Activated CD4-positive, alpha-beta memory T cell treated with anti-CD3 and anti-CD28 coated beads, Interleukin-2, amount 10 ng/mL, durations not matched to agents 7 days and 5 days (primary cell): Measurements from ENCODE around the gene HMMR. TPM values are rescaled to one million over a fixed set of nuclear protein-coding genes. Genes with fewer than 3 reads are reported as not detected.
A peak's percentile ranks its signal among the peaks of the same experiment; 100 is the strongest.
"Not testable (repeated sequence)": the region's sequence is repeated elsewhere in the genome, so short reads cannot be mapped to it uniquely, and the experiment has no call there.

Experiments
- CTCF ChIA-PET: fragments of 350-600 bp; sonication (Branson Sonifier 250); formaldehyde crosslinking; loops from one replicate; lab custom pipeline; 2021; ENCODE audit warnings: antibody characterized with exemption, inconsistent platforms; lab: Charles Lee
- POLR2A ChIA-PET: fragments of 350-600 bp; sonication (Branson Sonifier 250); formaldehyde crosslinking; loops from one replicate; lab custom pipeline; 2021; ENCODE audit warnings: antibody characterized with exemption; lab: Charles Lee
- DNase-seq: peaks from one replicate; pipeline ENCODE4 v3.0.0-alpha.2; 2020
- H3K27ac Mint-ChIP-seq: one replicate; pipeline ENCODE4 v1.8.0; 2021; ENCODE audit warnings: mild to moderate bottlenecking, mixed read lengths
- H3K27me3 Mint-ChIP-seq: one replicate; pipeline ENCODE4 v1.8.0; 2021; ENCODE audit warnings: mixed read lengths
- H3K36me3 Mint-ChIP-seq: one replicate; pipeline ENCODE4 v1.8.0; 2021; ENCODE audit warnings: low read depth, mixed read lengths
- H3K4me1 Mint-ChIP-seq: one replicate; pipeline ENCODE4 v1.8.0; 2021; ENCODE audit warnings: mixed read lengths
- H3K4me3 Mint-ChIP-seq: one replicate; pipeline ENCODE4 v1.8.0; 2021; ENCODE audit warnings: mild to moderate bottlenecking, mixed read lengths
- H3K9me3 Mint-ChIP-seq: one replicate; pipeline ENCODE4 v1.8.0; 2021; ENCODE audit warnings: mixed read lengths
- total RNA-seq, 2 experiments: library from RNA; stranded (reverse); gene quantifications; one replicate each; pipeline ENCODE4 v1.2.3, GENCODE V29; 2021

The HMMR gene
- total RNA-seq, 2 experiments from 2014 or later = 74.7 to 75.7 TPM

GRCh38 chr5:163444526-163444925, 15.9 kb upstream of the HMMR start:
- no peaks in the 10 kb centered on the region for H3K27me3 Mint-ChIP-seq
- H3K36me3 Mint-ChIP-seq = peaks cover 70% of the 10 kb centered on the region
- H3K9me3 Mint-ChIP-seq = no peaks in the 10 kb centered on the region
- no peak overlapping the region for H3K4me3 Mint-ChIP-seq
- ChIA-PET CTCF (no interaction called here), POLR2A (interaction anchor here (8.7 kb wide), 1 partner anchor 14 kb away, joined by 385 read pairs; the partner anchor contains the start of genes HMMR and NUDCD2)
- DNase-seq = no peak
- H3K4me1 Mint-ChIP-seq = peaks cover 24% of the 10 kb centered on the region
- H3K27ac Mint-ChIP-seq = no peak overlapping the region

- H3K4me3 Mint-ChIP-seq = no peak overlapping the region
Measured at GRCh38 chr5:163445345-163445744, 15.1 kb upstream of the HMMR start.

GRCh38 chr5:163447191-163447590, 13.2 kb upstream of the HMMR start:
- Mint-ChIP-seq H3K27ac (no peak overlapping the region), H3K4me3 (no peak overlapping the region), H3K4me1 (peaks cover 11% of the 10 kb centered on the region), H3K27me3 (no peaks in the 10 kb centered on the region), H3K9me3 (no peaks in the 10 kb centered on the region), H3K36me3 (peaks cover 73% of the 10 kb centered on the region)
- DNase-seq = no peak
- ChIA-PET CTCF (no interaction called here), POLR2A (interaction anchor here (1.0 to 5.3 kb wide), 2 partner anchors 9 to 13 kb away, joined by 3 to 51 read pairs; partner anchors contain the start of genes HMMR and NUDCD2)

More at GRCh38 chr5:163445345-163445744, 15.1 kb upstream of the HMMR start:
- ChIA-PET POLR2A (interaction anchor here (0.7 to 8.7 kb wide), 2 partner anchors 13 to 61 kb away, joined by 3 to 385 read pairs; partner anchors contain the start of genes HMMR and NUDCD2), CTCF (no interaction called here)
- H3K36me3 Mint-ChIP-seq = peaks cover 69% of the 10 kb centered on the region
- no peak for DNase-seq
- no peaks in the 10 kb centered on the region for H3K9me3 Mint-ChIP-seq
- peaks cover 20% of the 10 kb centered on the region for H3K4me1 Mint-ChIP-seq
- H3K27ac Mint-ChIP-seq = no peak overlapping the region
- H3K27me3 Mint-ChIP-seq = no peaks in the 10 kb centered on the region

DNA sequence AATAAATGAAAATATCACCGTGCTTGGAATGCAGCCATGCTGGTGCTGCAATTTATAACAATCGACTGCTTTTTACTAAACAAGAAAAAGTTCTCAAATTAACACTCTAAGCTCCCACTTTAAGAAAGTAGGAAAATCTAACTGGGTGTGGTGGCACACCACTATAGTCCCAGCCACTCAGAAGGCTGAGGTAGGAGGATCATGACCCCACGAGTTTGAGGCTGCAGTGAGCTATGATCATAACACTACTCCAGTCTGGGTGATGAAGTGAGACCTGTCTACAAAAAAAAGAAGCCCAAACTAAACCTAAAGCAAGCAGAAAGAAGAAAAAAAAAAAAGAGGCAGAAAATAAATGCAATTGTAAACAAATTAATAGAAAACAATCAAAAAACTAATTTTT, 12.6 kb upstream of the HMMR start:
- no peak overlapping the region for H3K4me3 Mint-ChIP-seq
- CTCF ChIA-PET = no interaction called here
- H3K27me3 Mint-ChIP-seq = no peaks in the 10 kb centered on the region
- peaks cover 7% of the 10 kb centered on the region for H3K4me1 Mint-ChIP-seq
- POLR2A ChIA-PET = interaction anchor here (3.6 to 5.3 kb wide), 2 partner anchors 7 to 12 kb away, joined by 13 to 51 read pairs; partner anchors contain the start of genes HMMR and NUDCD2
- no peak for DNase-seq
- H3K36me3 Mint-ChIP-seq = peaks cover 67% of the 10 kb centered on the region
- H3K27ac Mint-ChIP-seq = no peak overlapping the region
- no peaks in the 10 kb centered on the region for H3K9me3 Mint-ChIP-seq

DNA sequence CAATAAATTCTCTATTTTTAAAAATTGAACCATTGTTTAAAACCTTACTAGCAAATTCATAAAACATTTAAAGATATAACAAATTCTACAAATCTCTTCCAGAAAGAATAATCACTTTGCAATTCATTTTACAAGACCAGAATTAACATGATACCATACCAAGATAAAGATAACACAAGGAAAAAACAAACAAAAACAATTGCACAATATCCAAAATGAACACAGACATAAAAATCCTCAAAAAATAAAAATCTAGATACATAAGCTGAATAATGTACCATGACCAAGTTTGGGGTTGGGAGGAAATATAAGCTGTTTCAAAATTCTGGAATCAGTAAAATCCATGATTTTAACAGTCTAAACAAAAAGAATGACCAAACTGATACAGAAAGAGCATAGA, 11.9 kb upstream of the HMMR start:
- POLR2A ChIA-PET = interaction anchor here (1.2 to 5.3 kb wide), 3 partner anchors 8 to 12 kb away, joined by 3 to 51 read pairs (median 13); partner anchors contain the start of genes CCNG1, HMMR and NUDCD2
- Mint-ChIP-seq H3K27me3 (no peaks in the 10 kb centered on the region), H3K9me3 (no peaks in the 10 kb centered on the region), H3K4me1 (peaks cover 7% of the 10 kb centered on the region), H3K27ac (no peak overlapping the region), H3K36me3 (peaks cover 67% of the 10 kb centered on the region), H3K4me3 (no peak overlapping the region)
- CTCF ChIA-PET = interaction anchor here (1.4 kb wide), 1 partner anchor 12 kb away, joined by 4 read pairs; the partner anchor contains the start of genes HMMR and NUDCD2
- DNase-seq = no peak

- Mint-ChIP-seq H3K9me3 (no peaks in the 10 kb centered on the region), H3K4me1 (peaks cover 23% of the 10 kb centered on the region), H3K4me3 (no peak overlapping the region), H3K36me3 (peaks cover 72% of the 10 kb centered on the region), H3K27me3 (no peaks in the 10 kb centered on the region), H3K27ac (no peak overlapping the region)
- ChIA-PET CTCF (no interaction called here), POLR2A (interaction anchor here (3.6 to 5.3 kb wide), 2 partner anchors 9 to 11 kb away, joined by 13 to 51 read pairs; partner anchors contain the start of genes HMMR and NUDCD2)
- no peak for DNase-seq
Measured at GRCh38 chr5:163451489-163451888, 8.9 kb upstream of the HMMR start.

GRCh38 chr5:163453705-163454104, 6.7 kb upstream of the HMMR start:
- H3K4me3 Mint-ChIP-seq = no peak overlapping the region
- H3K27ac Mint-ChIP-seq = no peak overlapping the region
- no peak for DNase-seq
- POLR2A ChIA-PET = interaction anchor here (9.6 kb wide), 1 partner anchor 12 kb away, joined by 385 read pairs; the partner anchor contains the start of gene CCNG1
- no peaks in the 10 kb centered on the region for H3K9me3 Mint-ChIP-seq
- peaks cover 63% of the 10 kb centered on the region for H3K36me3 Mint-ChIP-seq
- CTCF ChIA-PET = no interaction called here
- H3K4me1 Mint-ChIP-seq = peaks cover 29% of the 10 kb centered on the region
- no peaks in the 10 kb centered on the region for H3K27me3 Mint-ChIP-seq

GRCh38 chr5:163455406-163455805, 5.0 kb upstream of the HMMR start:
- DNase-seq, H3K27me3 Mint-ChIP-seq, CTCF ChIA-PET, H3K9me3 Mint-ChIP-seq, H3K27ac Mint-ChIP-seq, H3K4me3 Mint-ChIP-seq: not testable (repeated sequence)
- POLR2A ChIA-PET = interaction anchor here (9.6 kb wide), 1 partner anchor 14 kb away, joined by 385 read pairs; the partner anchor contains the start of gene CCNG1
- peaks cover 30% of the 10 kb centered on the region for H3K4me1 Mint-ChIP-seq
- peaks cover 61% of the 10 kb centered on the region for H3K36me3 Mint-ChIP-seq

GRCh38 chr5:163456029-163456589, 4.3 kb upstream of the HMMR start:
- peak overlapping the region; percentile 42 for H3K27ac Mint-ChIP-seq
- H3K4me3 Mint-ChIP-seq = no peak overlapping the region
- H3K4me1 Mint-ChIP-seq = peaks cover 30% of the 10 kb centered on the region
- no peak for DNase-seq
- H3K27me3 Mint-ChIP-seq = no peaks in the 10 kb centered on the region
- POLR2A ChIA-PET = interaction anchor here (9.6 kb wide), 1 partner anchor 15 kb away, joined by 385 read pairs; the partner anchor contains the start of gene CCNG1
- no peaks in the 10 kb centered on the region for H3K9me3 Mint-ChIP-seq
- CTCF ChIA-PET = interaction anchor here (0.9 kb wide), 1 partner anchor 18 kb away, joined by 3 read pairs; the partner anchor contains the start of gene CCNG1
- peaks cover 60% of the 10 kb centered on the region for H3K36me3 Mint-ChIP-seq

DNA sequence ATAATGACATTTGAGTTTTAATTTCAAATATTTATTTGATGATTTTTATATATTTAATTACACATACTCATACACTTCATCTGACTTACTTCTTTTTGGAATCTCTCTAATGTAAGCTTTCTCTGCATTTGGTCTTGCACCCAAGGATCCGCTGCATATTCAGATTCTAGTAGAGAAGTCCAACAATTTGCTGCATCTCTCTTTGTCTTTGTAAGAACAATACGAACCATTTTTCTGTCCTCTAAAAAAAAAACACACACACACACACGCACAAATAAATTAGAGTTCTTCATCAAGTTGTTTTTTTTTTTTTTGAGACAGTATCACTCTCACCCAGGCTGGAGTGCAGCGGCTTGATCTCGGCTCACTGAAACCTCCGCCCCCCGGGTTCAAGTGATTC, 3.6 kb upstream of the HMMR start:
- no peaks in the 10 kb centered on the region for H3K9me3 Mint-ChIP-seq
- no peak overlapping the region for H3K27ac Mint-ChIP-seq
- H3K4me3 Mint-ChIP-seq = no peak overlapping the region
- DNase-seq = no peak
- CTCF ChIA-PET = interaction anchor here (0.9 kb wide), 1 partner anchor 19 kb away, joined by 3 read pairs; the partner anchor contains the start of gene CCNG1
- peaks cover 32% of the 10 kb centered on the region for H3K4me1 Mint-ChIP-seq
- POLR2A ChIA-PET = interaction anchor here (6.7 to 9.6 kb wide), 2 partner anchors 16 to 49 kb away, joined by 385 to 418 read pairs; partner anchors contain the start of genes CCNG1 and MAT2B
- peaks cover 53% of the 10 kb centered on the region for H3K36me3 Mint-ChIP-seq
- no peaks in the 10 kb centered on the region for H3K27me3 Mint-ChIP-seq

- ChIA-PET POLR2A (interaction anchor here (0.8 to 9.6 kb wide), 9 partner anchors 10 to 51 kb away, joined by 3 to 418 read pairs (median 23); partner anchors contain the start of genes CCNG1 and MAT2B), CTCF (interaction anchor here (1.7 to 5.7 kb wide), 6 partner anchors 10 to 50 kb away, joined by 5 to 63 read pairs (median 24); partner anchors contain the start of genes CCNG1 and MAT2B)
- Mint-ChIP-seq H3K9me3 (no peaks in the 10 kb centered on the region), H3K4me1 (peaks cover 45% of the 10 kb centered on the region), H3K27me3 (no peaks in the 10 kb centered on the region), H3K4me3 (peak overlapping the region; percentile 80), H3K27ac (peak overlapping the region; percentile 98), H3K36me3 (peaks cover 59% of the 10 kb centered on the region)
- no peak for DNase-seq
Measured at GRCh38 chr5:163458778-163459385, 1.6 kb upstream of the HMMR start.

DNA sequence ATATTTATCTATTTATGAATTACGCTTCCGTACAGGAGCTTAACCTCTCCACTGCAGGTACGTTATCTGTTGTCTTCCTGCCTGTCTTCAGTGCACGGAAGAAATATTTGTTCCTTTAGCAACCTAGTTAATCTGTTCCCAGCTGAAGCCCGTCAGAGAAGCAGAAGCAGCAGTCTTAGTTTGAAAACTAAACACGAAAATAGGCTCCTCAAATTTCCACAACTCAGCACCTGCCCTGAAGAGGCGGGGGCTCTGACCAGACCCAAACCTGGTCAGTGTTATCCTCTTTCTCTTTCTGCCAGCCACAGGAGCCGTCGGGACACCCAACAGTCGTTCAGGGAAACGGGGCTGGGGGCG, 992 bp upstream of the HMMR start:
- CTCF ChIA-PET = interaction anchor here (1.3 to 5.7 kb wide), 7 partner anchors 9 to 52 kb away, joined by 4 to 63 read pairs (median 17); partner anchors contain the start of genes CCNG1 and MAT2B
- Mint-ChIP-seq H3K9me3 (no peaks in the 10 kb centered on the region), H3K27ac (peak overlapping the region; percentile 98), H3K27me3 (no peaks in the 10 kb centered on the region), H3K4me3 (peak overlapping the region; percentile 80), H3K4me1 (peaks cover 50% of the 10 kb centered on the region), H3K36me3 (peaks cover 63% of the 10 kb centered on the region)
- DNase-seq = no peak
- POLR2A ChIA-PET = interaction anchor here (0.8 to 9.6 kb wide), 12 partner anchors 11 to 52 kb away, joined by 3 to 418 read pairs (median 10); partner anchors contain the start of genes CCNG1 and MAT2B
